CD4-positive, alpha-beta T cell (primary cell): Measurements from ENCODE around the gene RIIAD1. TPM values are rescaled to one million over a fixed set of nuclear protein-coding genes. Genes with fewer than 3 reads are reported as not detected.

Experiments used
- ATAC-seq: fragments of 200-7000 bp; cut with Tn5 transposase; one replicate; pipeline ENCODE4 v1.10.0; 2022; ENCODE audit warnings: mild to moderate bottlenecking; ENCODE audit not compliant: poor library complexity
- CTCF ChIA-PET: fragments of 350-600 bp; sonication (Branson Sonifier 250); formaldehyde crosslinking; loops from one replicate; lab custom pipeline; 2021; ENCODE audit warnings: antibody characterized with exemption, inconsistent platforms; lab: Charles Lee
- POLR2A ChIA-PET: fragments of 350-600 bp; sonication (Branson Sonifier 250); formaldehyde crosslinking; loops from one replicate; lab custom pipeline; 2021; ENCODE audit warnings: antibody characterized with exemption, inconsistent platforms; lab: Charles Lee
- DNase-seq, 14 experiments: peaks; one replicate each; pipeline ENCODE4 v3.0.0-alpha.2; 2013 to 2020; ENCODE audit warnings: mixed read lengths in 2 of 14
- H3K27ac ChIP-seq, 2 donors: one replicate each; pipeline versions ENCODE4 v1.5.1 to v1.7.0; 2013; ENCODE audit warnings: low read length in 2 of 2, low read depth in 1 of 2, mild to moderate bottlenecking in 1 of 2
- H3K27me3 ChIP-seq, 2 experiments: 1 replicate in 1 of 2; 2 replicates in 1 of 2; pipeline versions ENCODE4 v1.6.1 to v1.7.0; 2013; ENCODE audit warnings: low read length in 2 of 2, control low read depth in 1 of 2, mild to moderate bottlenecking in 1 of 2, moderate library complexity in 1 of 2; ENCODE audit not compliant: insufficient read depth in 2 of 2, control insufficient read depth in 1 of 2
- H3K36me3 ChIP-seq: one replicate; pipeline ENCODE4 v1.6.1; 2013; ENCODE audit warnings: low read length, control low read depth; ENCODE audit not compliant: insufficient read depth
- H3K4me1 ChIP-seq: one replicate; pipeline ENCODE4 v1.6.1; 2013; ENCODE audit warnings: low read length, control low read depth; ENCODE audit not compliant: insufficient read depth
- H3K4me3 ChIP-seq: one replicate; pipeline ENCODE4 v1.5.1; 2013; ENCODE audit warnings: mild to moderate bottlenecking, low read length, moderate library complexity
- H3K9me3 ChIP-seq, 2 experiments: 1 replicate in 1 of 2; 2 replicates in 1 of 2; pipeline versions ENCODE4 v1.6.1 to v1.7.0; 2013; ENCODE audit warnings: low read length in 2 of 2, mild to moderate bottlenecking in 2 of 2, control low read depth in 1 of 2, moderate library complexity in 1 of 2; ENCODE audit not compliant: control insufficient read depth in 1 of 2, insufficient read depth in 1 of 2
- H3K27ac Mint-ChIP-seq: one replicate; pipeline ENCODE4 v1.8.0; 2020; ENCODE audit warnings: mixed read lengths
- H3K27me3 Mint-ChIP-seq: one replicate; pipeline ENCODE4 v1.8.0; 2021; ENCODE audit warnings: mixed read lengths
- H3K36me3 Mint-ChIP-seq: one replicate; pipeline ENCODE4 v1.8.0; 2021; ENCODE audit warnings: low read depth, mixed read lengths
- H3K4me1 Mint-ChIP-seq: one replicate; pipeline ENCODE4 v1.8.0; 2021; ENCODE audit warnings: low read depth, mixed read lengths
- H3K4me3 Mint-ChIP-seq: one replicate; pipeline ENCODE4 v1.8.0; 2020; ENCODE audit warnings: mild to moderate bottlenecking, mixed read lengths
- H3K9me3 Mint-ChIP-seq: one replicate; pipeline ENCODE4 v1.8.0; 2020; ENCODE audit warnings: mixed read lengths
- CTCF ChIP-seq: fragments of 200-600 bp; IDR thresholded peaks from one replicate; pipeline ENCODE4 v1.8.0; 2022; ENCODE audit warnings: antibody characterized with exemption, mild to moderate bottlenecking
- intact Hi-C, 2 experiments: fragments of 100-400 bp; cut with DNase I in 1 of 2; cut with micrococcal nuclease in 1 of 2; formaldehyde crosslinking; loops; one replicate each; pipeline versions ENCODE4 v1.15.1 to v1.9.0; 2023 to 2025; cut with DNase I, micrococcal nuclease
- total RNA-seq, 174 experiments: library from RNA in 2 of 174; stranded (reverse) in 2 of 174; gene quantifications; one replicate each; pipeline ENCODE4 v1.2.3 and lab custom pipeline; 2021 to 2026

Gene RIIAD1
- total RNA-seq, 2 experiments from 2014 or later, result not detected

- ChIA-PET CTCF (interaction anchor here (1.2 to 1.4 kb wide), 2 partner anchors 42 to 100 kb away, joined by 3 to 5 read pairs; no protein-coding TSS in a partner anchor), POLR2A (no interaction called here)
- Histone ChIP-seq H3K36me3 (peaks cover 46% of the 10 kb centered on the region), H3K27me3 (no peaks in the 10 kb centered on the region), H3K4me1 (peaks cover 2% of the 10 kb centered on the region), H3K27ac (no peak overlapping the region), H3K9me3 (no peaks in the 10 kb centered on the region), H3K4me3 (no peak overlapping the region)
- Mint-ChIP-seq H3K4me3 (no peak overlapping the region), H3K4me1 (no peaks in the 10 kb centered on the region), H3K9me3 (no peaks in the 10 kb centered on the region), H3K27me3 (no peaks in the 10 kb centered on the region), H3K27ac (no peak overlapping the region), H3K36me3 (peaks cover 82% of the 10 kb centered on the region)
- ATAC-seq, result no peak
- no peak for TF ChIP-seq CTCF
- no peak for DNase-seq
- intact Hi-C loops, result loop anchor here in 1 of 2 experiments (1.0 kb wide), 1 partner anchor 143 kb away; no protein-coding TSS in a partner anchor
Observed at GRCh38 chr1:151693057-151693651, 28.2 kb upstream of the RIIAD1 start.

GRCh38 chr1:151701515-151701914 is 19.8 kb upstream of the RIIAD1 start:
- no peaks in the 10 kb centered on the region for H3K27me3 Mint-ChIP-seq
- peaks cover 4% of the 10 kb centered on the region for H3K4me1 Mint-ChIP-seq
- no peaks in the 10 kb centered on the region for H3K9me3 ChIP-seq
- H3K36me3 Mint-ChIP-seq, result peaks cover 45% of the 10 kb centered on the region
- POLR2A ChIA-PET, result no interaction called here
- H3K9me3 Mint-ChIP-seq, result no peaks in the 10 kb centered on the region
- no peak for TF ChIP-seq CTCF
- H3K4me1 ChIP-seq, result peaks cover 8% of the 10 kb centered on the region
- H3K4me3 ChIP-seq, result no peak overlapping the region
- H3K4me3 Mint-ChIP-seq, result no peak overlapping the region
- H3K36me3 ChIP-seq, result peaks cover 33% of the 10 kb centered on the region
- H3K27me3 ChIP-seq, result no peaks in the 10 kb centered on the region
- DNase-seq (no peak), ATAC-seq (no peak)
- CTCF ChIA-PET, result no interaction called here
- H3K27ac ChIP-seq, result no peak overlapping the region
- H3K27ac Mint-ChIP-seq, result no peak overlapping the region
- intact Hi-C loops, result no loop called here

- Histone ChIP-seq H3K27ac (no peak overlapping the region), H3K27me3 (no peaks in the 10 kb centered on the region), H3K9me3 (no peaks in the 10 kb centered on the region), H3K4me3 (no peak overlapping the region), H3K36me3 (peaks cover 21% of the 10 kb centered on the region), H3K4me1 (peaks cover 9% of the 10 kb centered on the region)
- Mint-ChIP-seq H3K4me3 (no peak overlapping the region), H3K27me3 (no peaks in the 10 kb centered on the region), H3K9me3 (no peaks in the 10 kb centered on the region), H3K4me1 (peaks cover 4% of the 10 kb centered on the region), H3K36me3 (peaks cover 31% of the 10 kb centered on the region), H3K27ac (no peak overlapping the region)
- ChIA-PET CTCF (no interaction called here), POLR2A (no interaction called here)
- DNase-seq (no peak), ATAC-seq (no peak)
- intact Hi-C loops, result no loop called here
- no peak for TF ChIP-seq CTCF
Observed at GRCh38 chr1:151702936-151703335, 18.4 kb upstream of the RIIAD1 start.
